GM21576 (cell line): ENCODE data around the gene IBTK.
"Not testable (repeated sequence)": the region's sequence is repeated elsewhere in the genome, so short reads cannot be mapped to it uniquely, and the experiment has no call there.

Source experiments
- ATAC-seq: cut with Tn5 transposase; IDR thresholded peaks from one replicate; pipeline ENCODE4 v1.9.1; 2021; ENCODE audit warnings: mild to moderate bottlenecking, moderate library complexity; ENCODE audit not compliant: unreplicated experiment

The IBTK gene

DNA sequence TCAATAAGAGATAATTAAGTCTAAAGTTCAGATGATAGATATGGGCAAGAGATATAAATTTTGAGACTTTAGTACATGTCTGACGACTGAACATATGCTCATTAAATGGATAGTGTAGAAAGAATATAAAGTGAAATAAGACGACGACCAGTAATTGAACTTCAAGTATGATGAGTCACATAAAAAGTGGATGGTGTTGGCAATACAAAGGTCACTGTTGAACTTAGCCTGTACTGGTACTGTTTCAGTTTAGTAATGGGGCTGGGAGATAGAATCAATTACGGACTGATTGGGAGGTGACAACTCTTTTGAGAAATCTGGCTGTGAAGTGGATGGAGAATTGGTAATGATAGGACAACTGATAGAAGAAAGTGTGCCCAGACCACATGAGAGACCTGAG, 68.1 kb downstream of the IBTK start:
- ATAC-seq = no peak

DNA sequence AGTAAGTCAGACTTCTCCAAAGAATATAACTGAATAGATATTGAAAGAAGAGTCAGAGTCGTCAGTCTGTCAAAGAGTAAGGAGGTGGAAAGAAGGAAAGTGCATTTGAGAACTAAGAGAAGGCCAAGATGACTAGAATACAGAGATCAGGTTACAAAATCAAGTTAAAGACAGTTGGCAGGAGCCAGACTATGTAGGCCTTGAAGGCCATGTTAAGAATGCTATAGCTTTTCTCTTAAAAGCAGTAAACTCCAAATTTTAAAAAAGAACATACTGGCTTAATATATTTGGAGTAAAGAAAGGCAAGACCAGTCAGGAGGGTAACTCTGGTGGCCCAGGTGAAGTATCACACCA, 68.8 kb downstream of the IBTK start:
- no peak for ATAC-seq

DNA sequence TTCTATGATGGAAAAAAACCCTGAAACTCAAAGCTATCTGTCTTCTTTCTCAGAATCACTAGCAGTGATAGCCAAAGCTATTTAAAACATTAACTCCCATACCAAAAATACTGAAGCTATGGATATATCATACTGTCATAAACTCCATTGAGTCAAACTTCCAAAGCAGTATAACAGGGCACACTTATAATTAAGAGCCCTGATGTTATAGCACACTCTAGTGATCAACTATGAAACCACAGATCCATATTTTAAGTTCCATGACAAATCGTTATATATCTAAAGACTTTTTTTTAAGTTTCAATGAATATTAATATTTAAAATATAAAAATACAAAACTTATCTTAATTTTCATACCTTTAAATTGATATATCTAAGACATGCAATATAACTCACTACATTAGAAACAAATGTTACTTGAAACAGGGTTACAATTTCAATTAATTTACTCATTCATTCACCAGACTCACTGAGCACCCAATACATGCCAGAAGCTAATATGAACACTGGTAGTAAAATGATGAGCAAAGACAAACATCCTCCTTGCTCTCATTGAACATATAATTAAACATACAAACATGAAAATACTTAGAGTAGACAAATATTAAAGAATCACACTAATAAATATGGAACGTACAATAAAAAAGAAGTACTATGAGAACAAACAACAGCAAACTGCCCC, 69.3 kb downstream of the IBTK start:
- ATAC-seq = no peak

DNA sequence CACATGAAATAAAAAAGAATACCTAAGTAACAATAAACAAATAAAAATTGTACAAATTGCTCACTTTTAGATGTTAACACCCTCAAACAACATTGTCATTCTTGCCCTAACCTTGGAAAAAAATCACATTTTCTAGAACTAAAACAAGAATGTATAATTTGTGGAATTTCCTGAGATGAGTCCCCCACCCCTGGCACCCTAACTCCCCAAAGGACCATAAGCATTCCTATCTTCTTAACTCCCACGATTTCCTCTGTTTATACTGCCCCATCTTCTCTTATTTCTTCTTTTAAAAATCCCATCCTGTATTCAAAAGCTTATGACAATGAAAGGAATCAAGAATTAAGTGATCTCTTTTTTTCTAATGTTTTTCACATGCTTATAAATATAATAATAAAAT, 70.9 kb downstream of the IBTK start:
- no peak for ATAC-seq

DNA sequence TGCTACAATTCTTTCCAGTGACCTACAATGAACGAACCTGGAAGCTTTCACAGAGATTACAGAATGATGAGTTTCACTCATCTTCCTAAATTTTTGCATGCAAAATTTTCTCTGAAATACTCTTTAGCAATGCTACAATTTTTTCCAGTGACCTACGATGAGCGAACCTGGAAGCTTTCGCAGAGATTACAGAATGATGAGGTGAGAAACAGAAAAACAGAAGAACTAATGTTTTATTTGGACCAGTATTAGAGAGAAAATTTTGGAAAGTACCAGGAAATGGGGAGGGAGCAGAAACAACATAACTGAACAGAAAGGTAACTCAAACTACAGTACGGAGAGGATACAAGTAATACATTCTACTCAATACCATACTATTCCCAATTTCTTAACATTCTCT, 75.0 kb downstream of the IBTK start:
- no peak for ATAC-seq

DNA sequence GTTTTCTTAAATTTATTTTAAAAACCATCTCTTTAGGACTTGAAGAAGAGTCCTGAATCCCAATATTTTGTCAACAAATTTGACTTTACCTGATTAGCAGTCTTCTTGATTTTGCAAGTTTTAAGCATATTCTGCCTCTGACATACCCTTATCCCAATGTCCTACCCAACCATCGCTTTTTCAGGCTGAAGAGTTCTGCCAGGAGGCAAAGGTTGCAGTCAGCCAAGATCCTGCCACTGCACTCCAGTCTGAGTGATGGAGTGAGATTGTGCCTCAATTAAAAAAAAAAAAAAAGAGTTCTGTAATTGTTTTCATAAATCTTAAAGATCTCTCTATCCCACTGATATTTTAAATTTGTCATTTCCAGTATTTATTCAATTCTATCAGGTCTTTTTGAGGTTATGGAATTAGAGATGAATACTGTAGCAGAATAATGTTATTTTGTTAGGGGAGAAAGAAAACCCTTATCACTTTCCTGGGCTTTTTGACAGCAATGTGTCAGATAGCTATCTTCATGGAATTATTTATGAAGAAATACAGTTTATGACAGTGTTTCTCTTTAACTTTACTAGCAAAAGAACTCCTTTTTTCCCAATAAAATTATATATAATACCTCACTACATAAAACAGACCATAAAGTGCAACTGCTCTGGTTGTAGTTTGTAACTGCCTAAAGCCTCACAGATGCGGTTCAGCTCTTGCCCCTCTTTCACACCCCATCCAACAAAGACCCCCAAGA, 78.2 kb downstream of the IBTK start:
- ATAC-seq = no peak

DNA sequence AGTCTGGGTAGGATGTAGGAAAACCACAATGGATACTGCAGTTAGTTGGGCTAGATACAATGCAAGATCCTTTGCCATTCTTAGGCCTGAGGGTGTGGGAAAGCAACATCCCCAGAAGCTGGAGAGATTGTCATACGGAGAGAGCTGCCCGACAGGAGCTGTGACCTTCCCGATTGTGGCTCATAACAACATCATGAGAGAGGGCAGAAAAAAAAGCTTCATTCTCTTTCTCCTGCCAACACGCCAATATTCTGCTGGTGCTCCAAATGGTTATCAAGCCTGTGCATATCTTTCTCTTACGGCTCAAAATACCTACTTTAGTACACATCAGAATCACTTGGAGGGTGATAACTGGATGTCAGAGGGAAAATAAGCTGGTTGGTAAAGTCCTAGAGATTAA, 81.1 kb downstream of the IBTK start:
- ATAC-seq = no peak

DNA sequence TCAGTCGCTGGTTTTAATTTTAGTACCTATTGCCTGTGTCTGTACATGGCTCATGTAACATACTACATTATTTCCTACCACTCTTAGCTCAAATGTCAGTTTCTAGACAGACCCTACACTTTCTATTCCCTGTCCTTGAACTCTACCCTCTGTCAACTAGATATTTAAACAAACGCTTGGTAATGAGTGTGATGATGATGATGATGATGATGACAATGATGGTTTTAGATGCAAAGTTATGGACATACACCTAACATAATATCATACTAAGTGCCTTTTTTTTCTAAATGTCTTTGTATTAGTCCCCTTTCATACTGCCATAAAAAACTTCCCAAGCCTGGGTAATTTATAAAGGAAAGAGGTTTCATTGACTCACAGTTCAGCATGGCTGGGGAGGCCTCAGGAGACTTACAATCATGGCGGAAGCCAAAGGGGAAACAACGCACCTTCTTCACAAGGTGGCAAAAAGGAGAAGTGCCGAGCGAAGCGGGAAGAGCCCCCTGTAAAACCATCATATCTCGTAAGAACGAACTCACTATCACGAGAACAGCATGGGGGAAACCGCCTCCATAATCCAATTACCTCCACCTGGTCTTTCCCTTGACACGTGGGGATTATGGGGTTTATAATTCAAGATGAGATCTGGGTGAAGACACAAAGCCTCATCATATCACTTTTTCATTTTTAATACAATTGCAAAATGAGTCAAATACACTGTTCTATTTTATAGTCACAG, 87.1 kb downstream of the IBTK start:
- ATAC-seq = no peak

DNA sequence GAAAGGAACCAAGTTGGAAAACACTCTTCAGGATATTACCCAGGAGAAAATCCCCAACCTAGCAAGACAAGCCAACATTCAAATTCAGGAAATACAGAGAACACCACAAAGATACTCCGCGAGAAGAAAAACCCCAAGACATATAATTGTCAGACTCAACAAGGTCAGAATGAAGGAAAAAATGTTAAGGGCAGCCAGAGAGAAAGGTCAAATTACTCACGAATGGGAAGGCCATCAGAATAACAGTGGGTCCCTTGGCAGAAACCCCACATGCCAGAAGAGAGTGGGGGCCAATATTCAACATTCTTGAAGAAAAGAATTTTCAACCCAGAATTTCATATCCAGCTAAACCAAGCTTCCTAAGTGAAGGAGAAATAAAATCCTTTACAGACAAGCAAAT, 94.8 kb downstream of the IBTK start:
- ATAC-seq = not testable (repeated sequence)

DNA sequence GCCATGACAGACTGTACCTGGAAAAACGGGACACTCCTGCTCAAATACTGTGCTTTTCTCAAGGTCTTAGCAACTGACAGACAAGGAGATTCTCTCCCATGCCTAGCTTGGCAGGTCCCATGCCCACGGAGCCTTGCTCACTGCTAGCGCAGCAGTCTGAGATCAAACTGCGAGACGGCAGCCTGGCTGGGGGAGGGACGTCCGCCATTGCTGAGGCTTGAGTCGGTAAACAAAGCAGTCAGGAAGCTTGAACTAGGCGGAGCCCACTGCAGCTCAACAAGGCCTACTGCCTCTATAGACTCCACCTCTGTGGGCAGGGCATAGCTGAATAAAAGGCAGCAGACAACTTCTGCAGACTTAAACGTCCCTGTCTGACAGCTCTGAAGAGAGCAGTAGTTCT, 96.4 kb downstream of the IBTK start:
- not testable (repeated sequence) for ATAC-seq

DNA sequence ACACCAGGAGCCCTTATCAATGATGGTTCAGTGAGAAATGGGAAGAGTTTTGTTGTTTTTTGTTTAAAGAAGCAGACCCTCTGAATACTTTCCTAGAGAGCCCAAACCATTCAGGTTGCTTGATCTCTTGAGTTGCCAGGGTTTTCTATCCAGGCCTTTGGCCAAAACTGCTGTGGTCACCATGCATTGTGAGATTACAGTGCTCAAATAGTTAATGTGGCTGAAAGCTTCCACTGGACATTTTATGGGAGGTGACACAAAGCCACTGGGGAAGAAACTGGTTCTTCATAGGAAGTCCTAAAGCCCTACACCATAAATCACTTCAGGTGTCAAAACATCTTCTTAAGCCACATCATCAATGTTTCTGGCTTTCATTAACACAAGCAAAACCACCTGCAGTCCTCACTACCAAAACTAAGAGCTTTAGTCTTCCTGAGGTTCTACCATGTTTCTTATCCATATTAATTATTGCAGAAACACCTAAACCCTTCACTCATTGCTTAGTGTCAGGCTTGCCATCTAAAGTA, 101.6 kb downstream of the IBTK start:
- ATAC-seq = no peak

DNA sequence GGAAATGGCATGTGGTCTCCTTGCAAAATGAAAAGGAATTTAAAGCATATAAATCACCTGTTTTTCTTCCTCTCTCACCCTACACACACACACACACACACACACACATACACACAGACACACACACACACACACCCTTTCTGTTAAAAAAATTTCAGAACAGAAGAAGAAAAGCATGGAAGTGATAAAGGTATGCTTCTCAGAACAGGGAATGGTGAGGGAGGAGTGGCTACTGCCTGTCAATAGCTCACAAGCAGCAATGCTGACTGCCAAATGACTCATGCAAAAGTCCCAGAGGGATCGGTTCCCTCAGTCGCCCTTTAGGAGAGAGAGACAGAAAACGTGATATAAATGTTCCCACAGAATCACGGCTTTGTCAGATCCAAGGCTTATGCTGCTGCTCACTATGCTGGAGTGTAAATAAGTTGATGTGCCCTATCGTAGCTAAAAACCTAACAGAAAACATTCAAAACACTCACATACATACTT, 102.6 kb downstream of the IBTK start:
- no peak for ATAC-seq

DNA sequence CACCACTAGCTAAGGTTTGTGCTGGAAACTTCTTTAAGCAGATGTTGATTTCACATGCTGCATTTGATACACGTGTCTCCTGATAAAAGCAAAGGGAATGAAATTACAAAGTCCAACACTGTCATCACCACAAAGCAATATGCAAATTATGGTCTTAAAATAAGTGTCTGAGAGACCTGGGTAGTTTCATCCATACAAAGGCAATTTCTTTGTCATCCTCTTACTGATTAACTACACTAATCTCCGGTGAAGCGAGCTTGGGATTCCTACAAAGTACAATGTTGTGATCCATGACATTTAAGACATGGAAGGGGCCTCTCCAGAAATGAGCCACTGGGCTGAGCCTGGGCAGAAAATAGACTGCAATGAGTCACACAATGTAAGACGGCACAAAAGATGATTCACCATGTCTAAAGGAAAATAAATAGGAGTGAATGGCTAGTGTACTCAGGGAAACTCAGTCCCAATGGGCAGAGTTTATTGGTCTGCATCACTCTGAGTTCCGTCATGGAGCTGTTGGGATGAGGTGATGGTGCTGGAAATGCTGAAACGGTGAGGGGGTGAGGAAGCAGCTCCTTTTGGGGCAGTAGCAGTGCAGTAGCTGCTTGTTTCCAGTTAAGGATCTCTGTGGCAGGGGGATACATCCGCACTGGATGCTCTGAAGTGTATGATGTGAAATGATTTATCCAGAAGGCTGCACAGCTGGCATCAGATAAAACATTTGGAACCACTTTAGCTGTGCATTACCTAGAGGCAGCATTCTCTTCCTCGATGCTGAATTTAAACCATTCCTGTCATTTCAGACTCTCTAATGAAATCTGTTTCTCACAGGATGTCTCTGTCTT, 103.3 kb downstream of the IBTK start:
- ATAC-seq = peak; percentile 70

DNA sequence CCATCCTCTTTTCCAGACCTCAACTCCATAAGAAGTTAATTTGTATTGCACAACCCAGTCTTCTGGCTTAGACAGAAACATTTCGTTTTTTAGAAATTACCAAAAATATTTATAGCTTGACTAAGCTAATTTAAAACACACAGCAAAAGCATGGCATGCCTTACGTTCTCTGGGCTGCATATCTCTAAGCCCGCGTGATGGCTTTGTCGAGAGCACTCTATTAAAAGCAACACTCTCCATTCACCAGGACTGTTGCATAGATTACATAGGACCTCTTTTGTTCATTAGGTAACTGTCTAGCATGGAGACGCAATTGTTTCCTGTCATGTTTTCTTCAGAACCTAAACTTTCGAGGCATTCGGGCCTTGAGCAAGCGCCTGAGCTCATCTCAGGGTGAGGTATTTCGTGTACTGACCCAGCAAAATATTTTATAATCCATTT, 104.5 kb downstream of the IBTK start:
- no peak for ATAC-seq

DNA sequence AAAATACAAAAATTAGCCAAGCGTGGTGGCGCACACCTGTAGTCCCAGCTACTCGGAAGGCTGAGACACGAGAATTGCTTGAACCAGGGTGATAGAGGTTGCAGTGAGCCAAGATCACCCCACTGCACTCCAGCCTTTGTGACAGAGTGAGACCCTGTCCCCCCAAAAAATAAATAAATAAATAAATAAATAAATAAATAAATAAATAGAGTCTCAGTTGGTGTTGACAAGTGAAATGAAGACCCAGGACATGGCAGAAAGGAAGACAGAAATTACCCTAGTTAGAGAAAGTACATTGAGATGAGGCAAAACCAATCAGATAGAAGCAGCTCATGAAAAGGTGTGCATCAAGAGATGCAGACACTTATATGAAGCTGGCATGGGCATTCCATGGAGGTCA, 105.0 kb downstream of the IBTK start:
- ATAC-seq = no peak

DNA sequence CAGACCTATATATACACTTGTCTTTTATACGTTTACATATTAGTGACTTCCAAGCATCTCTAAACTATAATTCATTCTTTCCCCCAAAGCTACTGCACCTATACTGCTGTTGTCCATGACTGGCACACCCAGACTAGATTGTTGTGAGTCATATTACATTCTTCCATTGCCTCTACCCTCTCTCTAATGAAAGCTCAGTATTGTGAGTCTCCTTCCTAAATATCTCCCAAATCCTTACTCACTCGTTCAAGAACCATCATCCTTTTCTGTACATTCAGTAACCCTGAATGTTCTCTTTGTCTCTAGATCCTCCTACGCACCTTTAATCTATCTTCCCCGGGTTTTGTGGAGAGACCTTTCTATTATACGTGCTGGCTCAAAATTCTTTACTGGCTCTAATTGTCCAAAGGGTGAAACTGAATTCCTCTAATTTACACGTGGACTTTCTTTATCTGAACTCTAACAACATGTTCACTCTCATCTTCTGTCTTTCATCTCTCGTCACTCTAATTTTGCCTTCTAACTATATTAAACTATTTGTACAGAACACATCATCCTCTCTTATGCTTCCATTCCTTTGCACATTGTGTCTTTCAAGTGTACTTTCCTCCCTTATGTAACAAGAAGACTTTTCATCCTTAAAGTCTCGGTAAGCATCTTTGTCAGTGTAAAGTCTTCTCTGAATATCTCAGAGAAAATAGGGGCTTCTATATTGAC, 109.3 kb downstream of the IBTK start:
- ATAC-seq = no peak

DNA sequence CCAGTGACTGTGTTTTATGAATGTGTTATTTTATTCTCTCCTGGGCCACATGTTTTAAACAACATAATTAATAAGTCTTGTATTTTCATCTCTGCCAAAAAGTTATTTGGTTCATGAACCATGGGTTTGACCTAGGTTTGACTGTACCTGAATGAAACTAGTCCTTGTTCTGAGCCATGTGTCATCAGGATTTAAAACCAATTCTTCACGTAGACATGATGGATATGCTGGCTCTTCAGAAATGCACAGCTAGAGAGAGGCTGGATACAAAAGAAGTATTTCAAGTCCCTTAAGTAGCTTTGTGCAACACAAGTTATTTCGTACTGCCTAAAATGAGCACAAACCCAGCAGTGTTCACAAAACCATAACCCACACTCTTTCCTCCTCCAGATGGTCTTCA, 116.1 kb downstream of the IBTK start:
- no peak for ATAC-seq

DNA sequence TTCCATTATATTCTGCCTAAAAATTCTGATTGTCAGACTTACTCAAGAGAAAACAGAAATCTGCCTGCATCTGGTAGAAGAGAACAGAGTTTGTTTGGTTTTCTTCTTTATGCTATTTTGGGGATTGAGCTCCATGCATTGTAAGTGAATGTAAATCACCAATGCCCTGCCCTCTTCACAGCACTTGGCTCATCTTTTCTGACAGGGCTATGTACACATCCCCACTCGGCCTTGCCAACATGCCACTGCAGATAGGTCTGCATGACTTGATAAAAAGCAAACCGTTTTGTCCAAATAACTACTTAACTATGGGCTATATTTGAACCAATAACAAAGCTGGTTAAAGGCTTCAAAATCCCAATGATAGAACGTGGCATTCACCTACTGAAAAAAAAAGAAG, 117.7 kb downstream of the IBTK start:
- no peak for ATAC-seq

DNA sequence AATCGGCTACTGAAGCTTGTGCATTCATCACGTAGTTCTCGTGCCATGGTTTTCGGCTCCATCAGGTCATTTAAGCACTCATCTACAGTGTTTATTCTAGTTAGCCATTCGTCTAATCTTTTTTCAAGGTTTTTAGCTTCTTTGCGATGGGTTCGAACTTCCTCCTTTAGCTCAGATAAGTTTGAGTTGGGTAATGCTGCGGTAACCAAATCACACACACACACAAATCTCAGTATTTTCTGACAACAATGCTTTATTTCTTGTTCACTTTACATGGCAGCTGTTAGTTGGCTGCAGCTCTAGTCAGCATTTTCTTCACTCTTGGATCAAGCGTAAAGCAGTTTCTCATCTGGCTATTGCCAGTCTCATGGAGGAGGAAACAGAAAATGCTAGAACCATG, 118.6 kb downstream of the IBTK start:
- ATAC-seq = not testable (repeated sequence)

DNA sequence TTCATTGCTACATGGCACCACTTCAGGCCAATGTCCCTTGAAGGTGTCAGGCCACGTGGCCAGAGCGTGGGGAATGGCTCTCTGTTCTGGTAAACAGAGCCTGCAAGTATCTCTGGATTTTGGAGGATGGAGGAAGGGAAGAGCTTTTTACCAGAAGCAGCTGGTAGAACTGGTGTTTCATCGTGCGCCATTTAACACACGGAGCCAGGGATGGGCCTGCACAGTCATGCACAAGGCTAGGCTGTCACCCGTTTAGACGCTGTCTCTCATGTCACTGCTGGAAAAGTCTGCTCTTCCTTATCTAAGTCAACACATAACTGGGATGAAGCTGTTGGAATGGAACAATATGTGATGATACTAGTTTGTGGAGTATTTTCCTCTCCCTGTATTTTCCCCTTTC, 123.9 kb downstream of the IBTK start:
- ATAC-seq = no peak
